ENCODE data around the gene LZTR1.

LZTR1 gene

GRCh38 chr22:20994902-20995241 is 12.8 kb downstream of the LZTR1 start:
- Histone ChIP-seq H2AFZ (no peak overlapping the region), H3K9me3 (ENCODE audit: control insufficient read depth, low read length) (no peaks in the 10 kb centered on the region), H3K27me3 (ENCODE audit: control insufficient read depth, insufficient read depth, low read length) (no peaks in the 10 kb centered on the region), H3K4me2 (ENCODE audit: low read length) (no peak overlapping the region), H3K9ac (no peak overlapping the region), H3K4me1 (no peaks in the 10 kb centered on the region), H3K79me2 (no peaks in the 10 kb centered on the region), H3K4me3 (ENCODE audit: low read depth, low read length) (no peak overlapping the region), H3K36me3 (ENCODE audit: control insufficient read depth, insufficient read depth, low read length) (no peaks in the 10 kb centered on the region), H3K27ac (no peak overlapping the region)
- TF ChIP-seq, protein P1, sequence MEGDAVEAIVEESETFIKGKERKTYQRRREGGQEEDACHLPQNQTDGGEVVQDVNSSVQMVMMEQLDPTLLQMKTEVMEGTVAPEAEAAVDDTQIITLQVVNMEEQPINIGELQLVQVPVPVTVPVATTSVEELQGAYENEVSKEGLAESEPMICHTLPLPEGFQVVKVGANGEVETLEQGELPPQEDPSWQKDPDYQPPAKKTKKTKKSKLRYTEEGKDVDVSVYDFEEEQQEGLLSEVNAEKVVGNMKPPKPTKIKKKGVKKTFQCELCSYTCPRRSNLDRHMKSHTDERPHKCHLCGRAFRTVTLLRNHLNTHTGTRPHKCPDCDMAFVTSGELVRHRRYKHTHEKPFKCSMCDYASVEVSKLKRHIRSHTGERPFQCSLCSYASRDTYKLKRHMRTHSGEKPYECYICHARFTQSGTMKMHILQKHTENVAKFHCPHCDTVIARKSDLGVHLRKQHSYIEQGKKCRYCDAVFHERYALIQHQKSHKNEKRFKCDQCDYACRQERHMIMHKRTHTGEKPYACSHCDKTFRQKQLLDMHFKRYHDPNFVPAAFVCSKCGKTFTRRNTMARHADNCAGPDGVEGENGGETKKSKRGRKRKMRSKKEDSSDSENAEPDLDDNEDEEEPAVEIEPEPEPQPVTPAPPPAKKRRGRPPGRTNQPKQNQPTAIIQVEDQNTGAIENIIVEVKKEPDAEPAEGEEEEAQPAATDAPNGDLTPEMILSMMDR (IDR thresholded peaks at IDR 0.05), result no peak

- TF ChIP-seq, protein P1 (IDR thresholded peaks at IDR 0.05), result no peak
- H3K36me3 ChIP-seq (ENCODE audit: control insufficient read depth, insufficient read depth, low read length), result no peaks in the 10 kb centered on the region
Observed at GRCh38 chr22:20995329-20996030, 13.4 kb downstream of the LZTR1 start.

DNA sequence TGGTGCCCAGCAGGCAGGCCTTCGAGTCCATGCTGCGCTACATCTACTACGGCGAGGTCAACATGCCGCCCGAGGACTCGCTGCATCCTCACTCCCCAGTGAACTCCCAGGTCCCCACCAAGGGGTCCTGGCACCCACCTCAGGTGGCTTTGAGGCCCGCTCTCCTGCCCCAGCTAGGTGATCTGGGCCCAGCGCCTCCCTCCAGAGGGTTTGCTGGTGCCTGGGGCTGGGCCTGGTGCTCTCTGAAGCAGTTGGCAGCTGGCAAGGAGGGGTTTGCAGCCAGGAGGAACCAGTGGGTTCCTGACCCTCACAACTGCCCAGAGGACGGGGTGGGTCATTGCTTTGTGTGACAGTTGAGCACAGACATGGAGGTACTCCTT is 13.9 kb downstream of the LZTR1 start:
- Histone ChIP-seq H3K9me3 (ENCODE audit: control insufficient read depth, low read length) (no peaks in the 10 kb centered on the region), H3K4me2 (ENCODE audit: low read length) (no peak overlapping the region), H3K79me2 (no peaks in the 10 kb centered on the region), H3K36me3 (ENCODE audit: control insufficient read depth, insufficient read depth, low read length) (no peaks in the 10 kb centered on the region), H3K27me3 (ENCODE audit: control insufficient read depth, insufficient read depth, low read length) (no peaks in the 10 kb centered on the region), H3K27ac (no peak overlapping the region), H3K4me3 (ENCODE audit: low read depth, low read length) (no peak overlapping the region), H2AFZ (no peak overlapping the region), H3K9ac (no peak overlapping the region), H3K4me1 (peaks cover 4% of the 10 kb centered on the region)
- TF ChIP-seq, protein P1 (IDR thresholded peaks at IDR 0.05), result no peak

More at GRCh38 chr22:20995329-20996030, 13.4 kb downstream of the LZTR1 start:
- no peak overlapping the region for H3K4me2 ChIP-seq (ENCODE audit: low read length)
- H2AFZ ChIP-seq, result no peak overlapping the region
- H3K9ac ChIP-seq, result no peak overlapping the region
- no peaks in the 10 kb centered on the region for H3K79me2 ChIP-seq
- H3K9me3 ChIP-seq (ENCODE audit: control insufficient read depth, low read length), result no peaks in the 10 kb centered on the region
- H3K27me3 ChIP-seq (ENCODE audit: control insufficient read depth, insufficient read depth, low read length), result no peaks in the 10 kb centered on the region
- H3K27ac ChIP-seq, result no peak overlapping the region
- peaks cover 2% of the 10 kb centered on the region for H3K4me1 ChIP-seq
- no peak overlapping the region for H3K4me3 ChIP-seq (ENCODE audit: low read depth, low read length)

GRCh38 chr22:20996598-20997535 is 14.8 kb downstream of the LZTR1 start:
- TF ChIP-seq, protein P1 (IDR thresholded peaks at IDR 0.05), result no peak
- no peak overlapping the region for H3K9ac ChIP-seq
- H3K79me2 ChIP-seq, result no peaks in the 10 kb centered on the region
- no peaks in the 10 kb centered on the region for H3K9me3 ChIP-seq (ENCODE audit: control insufficient read depth, low read length)
- no peak overlapping the region for H2AFZ ChIP-seq
- no peaks in the 10 kb centered on the region for H3K27me3 ChIP-seq (ENCODE audit: control insufficient read depth, insufficient read depth, low read length)
- no peaks in the 10 kb centered on the region for H3K36me3 ChIP-seq (ENCODE audit: control insufficient read depth, insufficient read depth, low read length)
- peaks cover 4% of the 10 kb centered on the region for H3K4me1 ChIP-seq
- H3K27ac ChIP-seq, result no peak overlapping the region
- H3K4me2 ChIP-seq (ENCODE audit: low read length), result no peak overlapping the region
- H3K4me3 ChIP-seq (ENCODE audit: low read depth, low read length), result no peak overlapping the region
